Measurements from ENCODE around the gene FOSL1. TPM values are rescaled to one million over a fixed set of nuclear protein-coding genes. Genes with fewer than 3 reads are reported as not detected.

FOSL1 gene
- polyA plus RNA-seq, 1 donor (not counting 4 experiments of a cell fraction or from before 2014, with no cell fraction given): 21.8 TPM

DNA sequence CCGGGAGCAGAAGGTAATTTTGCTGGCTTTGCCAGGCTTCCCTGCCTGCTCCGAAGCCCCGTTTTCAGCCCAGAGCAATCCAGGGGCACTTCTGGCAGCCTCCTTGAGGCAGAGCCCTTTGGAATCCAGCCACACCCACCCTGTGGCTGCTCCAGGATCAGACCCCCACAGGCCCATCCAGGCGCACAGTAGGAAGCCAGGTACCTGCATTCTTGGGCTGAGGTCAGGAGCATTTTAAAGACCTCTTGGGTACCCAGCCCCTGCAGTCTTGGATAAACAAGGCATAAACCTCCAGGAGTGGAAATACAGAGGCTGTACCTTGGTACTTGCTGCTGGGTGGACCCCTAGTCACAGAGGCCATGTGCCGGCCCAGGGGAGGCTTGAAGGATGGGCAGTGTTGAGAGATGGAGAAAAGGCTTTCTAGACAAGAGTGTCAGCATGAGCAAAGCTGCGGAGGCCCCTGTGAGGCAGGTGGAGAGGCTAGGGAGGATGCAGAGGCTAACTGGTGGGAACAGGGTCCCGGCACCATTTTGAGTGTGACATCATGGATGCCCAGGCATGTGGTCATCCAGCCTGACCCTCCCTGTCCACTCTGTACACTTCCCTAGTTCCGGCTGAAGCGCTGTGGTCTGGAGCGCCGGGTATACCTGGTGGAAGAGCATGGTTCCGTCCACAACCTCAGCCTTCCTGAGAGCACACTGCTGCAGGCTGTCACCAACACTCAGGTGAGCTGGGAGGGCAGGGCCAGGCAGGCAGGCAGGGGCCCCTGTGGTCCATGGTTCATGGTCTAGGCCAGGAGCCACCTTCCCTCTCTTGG is 36.1 kb downstream of the FOSL1 start:
- no peak overlapping the region for H2AFZ ChIP-seq (ENCODE audit: control insufficient read depth, low read length)
- H3K9me1 ChIP-seq (ENCODE audit: control insufficient read depth, extremely low read depth, insufficient read depth, low read length): no peaks in the 10 kb centered on the region
- dilution Hi-C loops (cut with MboI; ENCODE audit: extremely low pct_ligation_motif_present, low sequenced_read_pairs): no loop called here
- H3K27ac ChIP-seq (ENCODE audit: control insufficient read depth, insufficient read depth, low read length): no peak overlapping the region
- H3K9ac ChIP-seq (ENCODE audit: control insufficient read depth, extremely low read depth, insufficient read depth, low read length): no peak overlapping the region
- peaks cover 15% of the 10 kb centered on the region for H3K4me1 ChIP-seq (ENCODE audit: control insufficient read depth, extremely low read depth, insufficient read depth, low read length)
- TF ChIP-seq, protein P1, sequence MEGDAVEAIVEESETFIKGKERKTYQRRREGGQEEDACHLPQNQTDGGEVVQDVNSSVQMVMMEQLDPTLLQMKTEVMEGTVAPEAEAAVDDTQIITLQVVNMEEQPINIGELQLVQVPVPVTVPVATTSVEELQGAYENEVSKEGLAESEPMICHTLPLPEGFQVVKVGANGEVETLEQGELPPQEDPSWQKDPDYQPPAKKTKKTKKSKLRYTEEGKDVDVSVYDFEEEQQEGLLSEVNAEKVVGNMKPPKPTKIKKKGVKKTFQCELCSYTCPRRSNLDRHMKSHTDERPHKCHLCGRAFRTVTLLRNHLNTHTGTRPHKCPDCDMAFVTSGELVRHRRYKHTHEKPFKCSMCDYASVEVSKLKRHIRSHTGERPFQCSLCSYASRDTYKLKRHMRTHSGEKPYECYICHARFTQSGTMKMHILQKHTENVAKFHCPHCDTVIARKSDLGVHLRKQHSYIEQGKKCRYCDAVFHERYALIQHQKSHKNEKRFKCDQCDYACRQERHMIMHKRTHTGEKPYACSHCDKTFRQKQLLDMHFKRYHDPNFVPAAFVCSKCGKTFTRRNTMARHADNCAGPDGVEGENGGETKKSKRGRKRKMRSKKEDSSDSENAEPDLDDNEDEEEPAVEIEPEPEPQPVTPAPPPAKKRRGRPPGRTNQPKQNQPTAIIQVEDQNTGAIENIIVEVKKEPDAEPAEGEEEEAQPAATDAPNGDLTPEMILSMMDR (optimal IDR thresholded peaks at IDR 0.05 in 1 of 3, IDR thresholded peaks at IDR 0.05 in 1 of 3, conservative IDR thresholded peaks at IDR 0.05 in 1 of 3; ENCODE audit: extremely low read depth in 1 of 3, insufficient read depth in 2 of 3, low read length in 3 of 3): no peak
- no peak for TF ChIP-seq EZH2 (IDR thresholded peaks at IDR 0.05; ENCODE audit: low read length)
- H3K27me3 ChIP-seq (ENCODE audit: control insufficient read depth, extremely low read depth, insufficient read depth, low read length): no peaks in the 10 kb centered on the region
- H3K36me3 ChIP-seq (ENCODE audit: control insufficient read depth in 2 of 2, extremely low read depth in 1 of 2, insufficient read depth in 2 of 2, low read length in 2 of 2): peaks cover 34 to 51% of the 10 kb centered on the region in 2 experiments
- no peak overlapping the region for H3K4me2 ChIP-seq (ENCODE audit: control insufficient read depth, extremely low read depth, insufficient read depth, low read depth, low read length)
- no peak for DNase-seq (ENCODE audit: low read depth, low spot score)
- no peak overlapping the region for H3K4me3 ChIP-seq (ENCODE audit: control insufficient read depth in 2 of 3, extremely low read depth in 1 of 3, insufficient read depth in 2 of 3, low read depth in 1 of 3, low read length in 3 of 3)
- FAIRE-seq: no peak
- peaks cover 29% of the 10 kb centered on the region for H3K79me2 ChIP-seq (ENCODE audit: control insufficient read depth, insufficient read depth, low read length)
- no peaks in the 10 kb centered on the region for H4K20me1 ChIP-seq (ENCODE audit: control insufficient read depth, extremely low read depth, insufficient read depth, low read length)
- no peaks in the 10 kb centered on the region for H3K9me3 ChIP-seq (ENCODE audit: control insufficient read depth, low read depth, low read length)

DNA sequence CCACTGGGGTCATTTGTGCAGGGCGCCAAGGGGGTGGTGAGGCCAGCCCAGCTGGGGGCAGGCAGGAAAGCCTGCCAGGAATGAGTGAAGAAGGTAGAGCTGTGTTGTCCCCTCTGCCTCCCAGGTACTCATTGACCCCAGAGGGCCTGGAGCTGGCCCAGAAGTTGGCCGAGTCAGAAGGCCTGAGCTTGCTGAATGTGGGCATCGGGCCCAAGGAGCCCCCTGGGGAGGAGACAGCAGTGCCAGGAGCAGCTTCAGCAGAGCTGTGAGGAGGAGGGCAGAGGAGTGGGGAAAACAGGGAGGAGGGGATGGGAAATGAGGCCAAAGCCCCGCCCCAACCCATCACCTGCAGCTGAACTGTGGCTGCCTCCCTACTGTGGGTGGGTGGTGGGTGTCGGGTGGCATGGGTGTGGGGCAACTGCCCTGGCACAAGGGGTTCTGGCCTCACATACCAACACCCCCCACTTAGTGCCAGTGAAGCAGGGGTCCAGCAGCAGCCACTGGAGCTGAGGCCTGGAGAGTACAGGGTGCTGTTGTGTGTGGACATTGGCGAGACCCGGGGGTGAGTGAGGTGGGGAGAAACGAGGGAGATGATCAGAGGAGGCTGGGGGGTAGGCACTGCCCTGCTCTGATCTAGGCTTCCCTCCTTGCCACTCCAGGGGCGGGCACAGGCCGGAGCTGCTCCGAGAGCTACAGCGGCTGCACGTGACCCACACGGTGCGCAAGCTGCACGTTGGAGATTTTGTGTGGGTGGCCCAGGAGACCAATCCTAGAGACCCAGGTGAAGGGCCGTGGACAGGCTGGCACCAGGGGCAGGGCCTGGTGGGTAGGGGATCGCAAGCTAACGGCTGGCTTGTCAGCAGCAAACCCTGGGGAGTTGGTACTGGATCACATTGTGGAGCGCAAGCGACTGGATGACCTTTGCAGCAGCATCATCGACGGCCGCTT is 37.0 kb downstream of the FOSL1 start:
- TF ChIP-seq, protein P1 (optimal IDR thresholded peaks at IDR 0.05 in 1 of 3, IDR thresholded peaks at IDR 0.05 in 1 of 3, conservative IDR thresholded peaks at IDR 0.05 in 1 of 3; ENCODE audit: extremely low read depth in 1 of 3, insufficient read depth in 2 of 3, low read length in 3 of 3): no peak
- no peak for TF ChIP-seq EZH2 (IDR thresholded peaks at IDR 0.05; ENCODE audit: low read length)
- FAIRE-seq (no peak), DNase-seq (ENCODE audit: low read depth, low spot score) (no peak)
- H3K79me2 ChIP-seq (ENCODE audit: control insufficient read depth, insufficient read depth, low read length): peaks cover 29% of the 10 kb centered on the region
- peaks cover 18% of the 10 kb centered on the region for H3K4me1 ChIP-seq (ENCODE audit: control insufficient read depth, extremely low read depth, insufficient read depth, low read length)
- no peak overlapping the region for H2AFZ ChIP-seq (ENCODE audit: control insufficient read depth, low read length)
- H4K20me1 ChIP-seq (ENCODE audit: control insufficient read depth, extremely low read depth, insufficient read depth, low read length): no peaks in the 10 kb centered on the region
- H3K27me3 ChIP-seq (ENCODE audit: control insufficient read depth, extremely low read depth, insufficient read depth, low read length): no peaks in the 10 kb centered on the region
- H3K36me3 ChIP-seq (ENCODE audit: control insufficient read depth in 2 of 2, extremely low read depth in 1 of 2, insufficient read depth in 2 of 2, low read length in 2 of 2): peaks cover 34 to 48% of the 10 kb centered on the region in 2 experiments
- no peaks in the 10 kb centered on the region for H3K9me3 ChIP-seq (ENCODE audit: control insufficient read depth, low read depth, low read length)
- no peaks in the 10 kb centered on the region for H3K9me1 ChIP-seq (ENCODE audit: control insufficient read depth, extremely low read depth, insufficient read depth, low read length)
- H3K27ac ChIP-seq (ENCODE audit: control insufficient read depth, insufficient read depth, low read length): no peak overlapping the region
- no peak overlapping the region for H3K4me3 ChIP-seq (ENCODE audit: control insufficient read depth in 2 of 3, extremely low read depth in 1 of 3, insufficient read depth in 2 of 3, low read depth in 1 of 3, low read length in 3 of 3)
- no peak overlapping the region for H3K9ac ChIP-seq (ENCODE audit: control insufficient read depth, extremely low read depth, insufficient read depth, low read length)
- dilution Hi-C loops (cut with MboI; ENCODE audit: extremely low pct_ligation_motif_present, low sequenced_read_pairs): no loop called here
- H3K4me2 ChIP-seq (ENCODE audit: control insufficient read depth, extremely low read depth, insufficient read depth, low read depth, low read length): no peak overlapping the region

Measured in keratinocyte (primary cell).